Measurements from ENCODE around the gene SLC25A33. TPM values are rescaled to one million over a fixed set of nuclear protein-coding genes. Genes with fewer than 3 reads are reported as not detected.

SLC25A33 gene
- total and polyA plus RNA-seq, 2 of the 8 experiments (the other 6 are each of a cell fraction or from before 2014, with no cell fraction given) = 7.8 to 12.8 TPM

DNA sequence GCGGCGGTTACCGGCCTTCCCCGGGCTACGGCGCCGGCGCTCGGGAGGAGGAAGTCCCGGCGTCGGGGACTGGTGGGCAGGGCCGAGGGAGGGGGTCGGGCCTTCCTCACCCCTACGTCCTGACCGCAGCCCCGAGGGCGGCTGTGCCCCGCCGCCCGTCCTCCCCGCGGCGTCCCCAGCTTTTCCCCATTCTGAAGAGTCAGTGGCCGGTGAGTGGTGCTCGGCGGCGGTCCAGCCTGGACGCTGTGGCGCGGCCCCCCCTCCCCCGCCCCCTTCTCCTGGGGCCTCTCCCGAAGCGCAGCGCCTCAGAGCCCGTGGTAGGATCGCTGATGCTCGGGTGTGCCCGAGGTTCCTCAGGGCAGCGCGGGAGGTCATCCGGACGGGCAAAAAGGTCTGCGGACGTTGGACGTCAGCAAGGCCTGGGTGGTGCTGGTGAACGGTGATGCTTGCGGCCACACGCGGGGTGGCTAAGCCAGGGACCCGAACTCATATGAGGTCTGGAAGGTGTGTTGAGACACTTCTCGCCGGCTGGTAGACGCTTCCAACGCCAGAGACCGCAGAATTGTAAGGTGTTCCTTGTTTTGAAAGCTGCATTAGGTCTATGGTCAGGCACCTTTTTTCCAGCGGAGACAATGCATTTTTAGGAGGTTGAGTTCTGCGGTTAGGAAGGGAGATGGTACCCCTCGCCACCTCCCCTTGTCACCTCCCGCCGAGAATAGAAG is 725 bp downstream of the SLC25A33 start:
- H2AK5ac ChIP-seq (ENCODE audit: low read depth, low read length) = no peak overlapping the region
- peak overlapping the region; percentile 64 for H3K56ac ChIP-seq (replicated peaks; ENCODE audit: insufficient read length, low read depth, low read length)
- H4K8ac ChIP-seq (ENCODE audit: extremely low read depth, insufficient read depth, low read length) = peak overlapping the region; percentile 89; the same call in 1 of the 2 replicates
- H3K18ac ChIP-seq (ENCODE audit: extremely low read depth, low read length) = peak overlapping the region; percentile 71
- H4K5ac ChIP-seq (ENCODE audit: insufficient read length, low read depth, low read length) = no peak overlapping the region
- no peak overlapping the region for H2BK12ac ChIP-seq (ENCODE audit: low read depth, low read length)
- peak overlapping the region; percentile 60 for H2BK5ac ChIP-seq (ENCODE audit: low read depth, low read length)
- ChIA-PET CTCF (ENCODE audit: partially characterized antibody) (interaction anchor here (0.6 to 0.7 kb wide), 2 partner anchors 14 to 361 kb away, joined by 4 to 6 read pairs; no protein-coding TSS in a partner anchor), POLR2A (ENCODE audit: partially characterized antibody) (interaction anchor here (0.7 to 2.3 kb wide), 9 partner anchors 8 to 166 kb away, joined by 3 to 12 read pairs (median 4); no protein-coding TSS in a partner anchor)
- no peak overlapping the region for H2BK20ac ChIP-seq (ENCODE audit: low read length)
- H3K4me1 ChIP-seq (replicated peaks in 1 of 4; ENCODE audit: control insufficient read depth in 3 of 4, insufficient read depth in 4 of 4, low read length in 3 of 4) = peaks cover 0 to 12% (median 5%) of the 10 kb centered on the region in 4 experiments; a peak in 3 of 7 replicates
- DNase-seq (ENCODE audit: low read depth in 1 of 2, low spot score in 2 of 2) (peak in 1 of 2 experiments; percentile 75), FAIRE-seq (no peak)
- no peaks in the 10 kb centered on the region for H3K9me3 ChIP-seq (ENCODE audit: insufficient read depth in 2 of 2, low read depth in 1 of 2, low read length in 1 of 2)
- peak overlapping the region; percentile 75 to 98 (median 85); a peak in 6 of 7 replicates for H3K9ac ChIP-seq (replicated peaks in 1 of 4; ENCODE audit: extremely low read depth in 1 of 4, low read depth in 3 of 4, low read length in 3 of 4)
- peak overlapping the region; percentile 89 to 93 (median 92) for H3K4me3 ChIP-seq (ENCODE audit: extremely low read depth in 1 of 4, insufficient read depth in 2 of 4, low read depth in 3 of 4, low read length in 4 of 4)
- peaks cover 4% of the 10 kb centered on the region; the same call in 1 of the 2 replicates for H3K23me2 ChIP-seq (ENCODE audit: low read depth, low read length)
- peak overlapping the region; percentile 96 to 99 for H3K4me2 ChIP-seq (ENCODE audit: insufficient read depth in 1 of 2, low read depth in 2 of 2, low read length in 2 of 2)
- no peak overlapping the region for H2BK120ac ChIP-seq (replicated peaks; ENCODE audit: low read depth, low read length)
- H3K79me2 ChIP-seq (ENCODE audit: control insufficient read depth in 1 of 2, insufficient read depth in 2 of 2, low read length in 2 of 2) = peaks cover 18 to 48% of the 10 kb centered on the region in 2 experiments
- no peak overlapping the region for H3K14ac ChIP-seq (ENCODE audit: insufficient read length)
- peak overlapping the region; percentile 74; the same call in 1 of the 2 replicates for H3K27ac ChIP-seq (ENCODE audit: low read depth, low read length)
- H3K23ac ChIP-seq (ENCODE audit: insufficient read length) = no peak overlapping the region
- H3K27me3 ChIP-seq (replicated peaks in 1 of 4; ENCODE audit: control insufficient read depth in 3 of 4, extremely low read depth in 1 of 4, insufficient read depth in 3 of 4, low read length in 3 of 4) = no peaks in the 10 kb centered on the region
- TF ChIP-seq POLR2A (IDR thresholded peaks at IDR 0.05; ENCODE audit: control extremely low read depth in 1 of 2, low read depth in 2 of 2, low read length in 2 of 2) (peak in 1 of 2 experiments; percentile 21; a peak in 1 of 3 replicates), PHF8 (conservative IDR thresholded peaks at IDR 0.05; ENCODE audit: low read depth, low read length) (peak; percentile 29; the same call in 1 of the 2 replicates), RXRA (IDR thresholded peaks at IDR 0.05; ENCODE audit: insufficient read depth, low read depth, low read length) (no peak), TAF1 (IDR thresholded peaks at IDR 0.05; ENCODE audit: low read depth, low read length) (0 out of 2 replicates have a peak, but pooled peaks have one; percentile 19), SIN3A (conservative IDR thresholded peaks at IDR 0.05 in 1 of 2, IDR thresholded peaks at IDR 0.05 in 1 of 2; ENCODE audit: low read depth in 1 of 2, low read length in 2 of 2) (peak in 1 of 2 experiments; percentile 23; a peak in 1 of 4 replicates), ASH2L (IDR thresholded peaks at IDR 0.05; ENCODE audit: low read length) (peak; percentile 23), HDAC2 (IDR thresholded peaks at IDR 0.05; ENCODE audit: borderline replicate concordance in 1 of 2, low read depth in 2 of 2, low read length in 2 of 2) (no peak), MAX (IDR thresholded peaks at IDR 0.05) (peak; percentile 44; the same call in 1 of the 2 replicates), CREB1 (IDR thresholded peaks at IDR 0.05) (peak; percentile 35; the same call in 1 of the 2 replicates), KDM4A (IDR thresholded peaks at IDR 0.05; ENCODE audit: low read depth, low read length, severe bottlenecking) (peak; percentile 70), SP4 (IDR thresholded peaks at IDR 0.05; ENCODE audit: low read length) (no peak)
- no peak overlapping the region for H4K91ac ChIP-seq (replicated peaks; ENCODE audit: insufficient read length, low read length)
- WGBS, 2 experiments (ENCODE audit: extremely low coverage in 1 of 2, insufficient coverage in 1 of 2, insufficient read length in 1 of 2, insufficient replicate concordance in 2 of 2, low coverage in 1 of 2, low lambda C conversion rate in 2 of 2, missing lambda C conversion rate in 1 of 2) = 7% methylated on average over 36 of the region's 61 CpGs; no CpG with 5 or more reads in 1 of the 2 experiments
- no peak overlapping the region for H2BK15ac ChIP-seq (ENCODE audit: low read length)
- no peak overlapping the region for H3K4ac ChIP-seq (replicated peaks; ENCODE audit: insufficient read length, low read depth, low read length)
- H2AFZ ChIP-seq (ENCODE audit: low read length) = no peak overlapping the region
- H3K36me3 ChIP-seq (ENCODE audit: control insufficient read depth in 2 of 4, insufficient read depth in 4 of 4, low read length in 3 of 4) = no peaks in the 10 kb centered on the region
- H4K20me1 ChIP-seq (replicated peaks in 1 of 2; ENCODE audit: control insufficient read depth in 1 of 2, insufficient read depth in 2 of 2, low read length in 2 of 2) = peaks cover 12 to 14% of the 10 kb centered on the region in 2 experiments
- H3K79me1 ChIP-seq (ENCODE audit: low read depth, low read length) = peaks cover 2% of the 10 kb centered on the region; the same call in 1 of the 2 replicates

Measured in H1 (cell line).